HG03095 (cell line): ENCODE measurements around the gene CAND2.

ENCODE experiments used
- ATAC-seq: cut with Tn5 transposase; IDR thresholded peaks from one replicate; pipeline ENCODE4 v1.9.1; 2021; ENCODE audit warnings: moderate library complexity; ENCODE audit not compliant: unreplicated experiment

The CAND2 gene

GRCh38 chr3:12882336-12883310 lies 86.1 kb downstream of the CAND2 start:
- ATAC-seq = no peak

- no peak for ATAC-seq
Observed at GRCh38 chr3:12884186-12884680, 87.8 kb downstream of the CAND2 start.
